CD1c-positive myeloid dendritic cell (primary cell): ENCODE results near the gene KLRC4.
"Not testable (repeated sequence)": the region's sequence is repeated elsewhere in the genome, so short reads cannot be mapped to it uniquely, and the experiment has no call there.

Experiments
- DNase-seq: peaks from one replicate; pipeline ENCODE4 v3.0.0-alpha.2; 2016; ENCODE audit errors: extremely low spot score

Gene KLRC4

GRCh38 chr12:10397296-10397695 is 12.3 kb downstream of the KLRC4 start:
- DNase-seq: no peak

DNA sequence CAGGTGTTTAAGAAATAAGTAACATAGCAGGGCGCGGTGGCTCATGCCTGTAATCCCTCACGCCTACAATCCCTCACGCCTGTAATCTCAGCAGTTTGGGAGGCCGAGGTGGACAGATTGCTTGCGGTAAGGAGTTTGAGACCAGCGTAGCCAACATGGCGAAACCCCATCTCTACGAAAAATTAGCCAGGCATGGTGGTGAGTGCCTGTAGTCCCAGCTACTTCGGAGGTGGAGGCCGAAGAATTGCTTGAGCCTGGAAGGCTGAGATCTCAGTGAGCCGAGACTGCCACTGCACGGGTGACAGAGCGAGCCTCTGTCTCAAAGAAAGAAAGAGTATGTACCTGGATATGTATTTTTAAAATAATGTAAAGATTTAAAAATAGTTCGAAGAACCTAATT is 13.4 kb downstream of the KLRC4 start:
- DNase-seq: not testable (repeated sequence)

DNA sequence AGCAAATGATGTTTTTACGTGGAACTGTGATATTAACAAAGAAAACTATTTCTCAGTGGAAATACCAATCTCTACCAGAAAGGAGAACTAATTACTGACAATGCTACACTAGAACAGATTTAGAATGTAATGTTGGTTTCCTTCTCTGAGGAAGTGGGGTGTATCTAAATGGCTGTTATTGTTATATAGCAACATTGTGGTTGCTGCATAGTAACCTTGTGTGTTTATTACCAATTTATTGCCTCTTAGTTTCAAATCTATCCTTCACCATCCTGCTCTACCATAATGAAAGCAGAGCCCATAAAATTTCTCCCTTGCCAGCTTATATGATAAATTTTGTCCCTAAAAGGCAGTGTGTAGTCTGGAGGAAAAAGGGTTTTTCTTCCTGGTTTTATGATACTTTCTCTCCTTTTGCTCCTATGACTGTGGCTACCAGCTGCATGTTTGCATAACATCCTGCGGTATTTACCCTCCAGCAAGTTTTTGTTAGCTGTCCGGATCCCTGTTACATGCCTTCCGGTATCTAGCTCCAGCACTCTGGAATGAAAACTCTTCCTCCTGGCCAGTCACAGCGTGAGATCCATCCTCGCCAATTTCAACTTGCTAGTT is 14.1 kb downstream of the KLRC4 start:
- DNase-seq: peak; percentile 79

DNA sequence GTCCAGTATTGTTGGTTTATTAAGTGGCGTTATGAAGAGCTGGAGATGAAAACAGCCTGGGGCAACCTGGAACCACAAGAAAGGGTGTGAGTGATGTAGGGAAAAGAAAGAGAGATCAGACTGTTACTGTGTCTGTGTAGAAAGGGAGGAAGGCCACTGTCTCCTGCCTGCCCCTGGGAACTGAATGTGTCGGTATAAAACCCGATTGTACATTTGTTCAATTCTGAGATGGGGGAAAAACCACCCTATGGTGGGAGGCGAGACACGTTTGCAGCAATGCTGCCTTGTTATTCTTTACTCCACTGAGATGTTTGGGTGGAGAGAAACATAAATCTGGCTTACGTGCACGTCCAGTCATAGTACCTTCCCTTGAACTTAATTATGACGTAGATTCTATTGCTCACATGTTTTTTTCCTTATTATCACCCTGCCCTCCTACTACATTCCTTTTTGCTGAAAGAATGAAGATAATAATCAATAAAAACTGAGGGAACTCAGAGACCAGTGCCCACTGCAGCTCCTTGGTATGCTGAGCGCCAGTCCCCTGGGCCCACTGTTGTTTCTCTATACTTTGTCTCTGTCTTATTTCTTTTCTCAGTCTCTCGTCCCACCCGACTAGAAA is 14.9 kb downstream of the KLRC4 start:
- not testable (repeated sequence) for DNase-seq

GRCh38 chr12:10393291-10393690 is 16.3 kb downstream of the KLRC4 start:
- DNase-seq: no peak

GRCh38 chr12:10392394-10392930 is 17.1 kb downstream of the KLRC4 start:
- peak; percentile 77 for DNase-seq

DNA sequence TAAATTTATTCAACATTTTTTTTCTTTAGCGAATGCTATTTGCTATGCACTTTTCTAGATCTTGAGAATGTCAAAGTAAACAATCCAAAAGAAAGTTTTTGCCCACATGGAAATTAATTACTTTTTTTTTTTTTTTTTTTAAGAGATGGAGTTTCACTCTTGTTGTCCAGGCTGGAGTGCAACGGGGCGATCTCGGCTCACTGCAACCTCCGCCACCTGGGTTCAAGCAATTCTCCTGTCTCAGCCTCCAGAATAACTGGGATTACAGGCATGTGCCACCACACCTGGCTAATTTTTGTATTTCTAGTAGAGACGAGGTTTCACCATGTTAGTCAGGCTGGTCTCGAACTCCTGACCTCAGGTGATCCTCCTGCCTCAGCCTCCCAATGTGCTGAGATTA is 18.6 kb downstream of the KLRC4 start:
- not testable (repeated sequence) for DNase-seq

GRCh38 chr12:10389904-10390303 is 19.7 kb downstream of the KLRC4 start, which contains the start of gene KLRK1:
TSS of gene KLRK1 (minus strand) at chr12:10390041. CDS start at chr12:10388810, 1,231 bp downstream.
- no peak for DNase-seq

- no peak for DNase-seq
These were observed 20.7 kb downstream of the KLRC4 start for GRCh38 chr12:10388624-10389413.

- not testable (repeated sequence) for DNase-seq
These were observed 22.1 kb downstream of the KLRC4 start for GRCh38 chr12:10387498-10387897.

GRCh38 chr12:10386857-10387256 is 22.7 kb downstream of the KLRC4 start:
- DNase-seq: no peak

GRCh38 chr12:10385166-10385613 is 24.4 kb downstream of the KLRC4 start:
- DNase-seq: no peak

DNA sequence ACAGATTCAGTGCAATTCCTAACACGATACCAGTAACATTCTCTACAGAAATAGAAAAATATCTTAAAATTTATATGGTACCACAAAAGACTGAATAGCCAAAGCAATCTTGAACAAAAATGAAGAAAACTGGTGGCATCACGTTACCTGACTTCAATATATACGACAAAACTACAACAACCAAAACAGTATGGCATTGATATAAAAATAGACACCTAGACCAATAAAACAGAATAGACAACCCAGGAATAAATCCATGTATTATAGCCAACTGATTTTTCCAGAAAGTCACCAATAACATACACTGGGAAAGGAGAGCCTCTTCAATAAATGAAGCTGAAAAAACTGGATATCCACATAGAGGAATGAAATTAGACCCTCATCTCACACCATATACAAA is 25.4 kb downstream of the KLRC4 start:
- no peak for DNase-seq

DNA sequence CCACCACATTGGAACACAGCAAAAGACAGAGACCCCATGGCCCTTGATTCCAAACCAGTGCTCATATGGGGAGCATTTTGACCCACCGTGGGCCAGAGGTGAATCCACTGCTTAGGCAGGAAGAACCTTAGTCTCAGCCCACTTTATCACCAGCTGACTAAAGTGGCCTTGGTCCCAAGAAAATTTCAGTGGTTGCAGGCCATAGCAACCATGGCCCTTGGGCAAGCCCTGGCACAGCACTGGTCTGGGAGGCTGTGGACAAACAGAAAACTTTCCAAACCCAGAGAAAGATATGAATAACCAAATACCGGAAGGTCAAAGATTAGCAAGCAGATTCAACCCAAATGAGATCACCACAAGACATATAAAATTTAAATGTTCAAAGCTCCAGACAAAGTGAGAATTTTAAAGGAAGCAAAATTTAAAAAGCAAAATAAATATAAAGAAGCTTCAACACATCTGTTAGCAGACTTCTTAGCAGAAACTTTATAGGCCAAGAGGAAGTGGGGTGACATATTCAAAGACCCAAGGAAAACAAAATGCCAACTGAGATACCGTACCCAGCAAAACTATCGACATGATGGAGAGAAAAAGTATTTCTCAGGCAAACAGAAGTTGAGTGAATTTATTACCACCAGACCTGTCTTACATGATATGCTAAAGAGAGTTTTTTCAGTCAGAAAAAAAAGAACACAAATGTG is 27.5 kb downstream of the KLRC4 start:
- DNase-seq: no peak

- not testable (repeated sequence) for DNase-seq
These were observed 30.8 kb downstream of the KLRC4 start for GRCh38 chr12:10378737-10379136.

DNA sequence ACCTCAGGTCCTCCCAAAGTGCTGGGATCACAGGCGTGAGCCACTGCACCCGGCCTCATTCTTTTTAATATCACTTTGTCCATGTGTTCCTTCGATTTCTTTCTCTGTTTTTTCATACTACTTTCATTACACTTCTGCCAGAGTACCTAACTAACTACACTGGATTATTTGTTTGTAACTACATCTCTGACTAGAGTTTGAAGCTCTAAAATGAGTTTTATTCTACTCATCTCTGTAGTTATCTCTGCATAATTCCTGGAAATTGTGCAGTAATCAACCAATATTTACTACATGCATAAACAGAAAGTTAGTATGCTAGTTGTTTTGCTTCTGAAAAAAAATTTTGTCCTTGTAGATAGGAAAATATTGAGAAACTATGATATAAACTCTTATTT is 34.9 kb downstream of the KLRC4 start:
- no peak for DNase-seq

DNA sequence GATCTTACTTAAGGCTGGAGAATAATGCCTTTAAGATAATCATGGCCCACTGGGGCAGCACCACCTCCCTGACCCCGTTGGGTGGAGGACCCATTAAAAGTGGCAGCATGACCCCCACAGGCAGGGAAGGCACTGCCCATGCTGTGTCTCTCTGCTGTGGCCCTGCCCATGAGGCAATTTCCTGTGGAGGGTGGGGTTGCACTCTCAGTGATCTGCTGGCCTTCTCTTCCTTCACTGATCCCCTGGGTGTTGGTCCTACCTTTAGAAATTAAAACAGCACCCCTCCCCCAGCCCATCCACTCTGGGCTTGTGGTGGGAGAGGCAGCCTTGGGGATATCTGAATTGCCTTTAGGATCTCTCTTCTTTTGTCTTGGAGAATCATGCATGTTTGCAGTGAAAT is 37.0 kb downstream of the KLRC4 start:
- no peak for DNase-seq

DNA sequence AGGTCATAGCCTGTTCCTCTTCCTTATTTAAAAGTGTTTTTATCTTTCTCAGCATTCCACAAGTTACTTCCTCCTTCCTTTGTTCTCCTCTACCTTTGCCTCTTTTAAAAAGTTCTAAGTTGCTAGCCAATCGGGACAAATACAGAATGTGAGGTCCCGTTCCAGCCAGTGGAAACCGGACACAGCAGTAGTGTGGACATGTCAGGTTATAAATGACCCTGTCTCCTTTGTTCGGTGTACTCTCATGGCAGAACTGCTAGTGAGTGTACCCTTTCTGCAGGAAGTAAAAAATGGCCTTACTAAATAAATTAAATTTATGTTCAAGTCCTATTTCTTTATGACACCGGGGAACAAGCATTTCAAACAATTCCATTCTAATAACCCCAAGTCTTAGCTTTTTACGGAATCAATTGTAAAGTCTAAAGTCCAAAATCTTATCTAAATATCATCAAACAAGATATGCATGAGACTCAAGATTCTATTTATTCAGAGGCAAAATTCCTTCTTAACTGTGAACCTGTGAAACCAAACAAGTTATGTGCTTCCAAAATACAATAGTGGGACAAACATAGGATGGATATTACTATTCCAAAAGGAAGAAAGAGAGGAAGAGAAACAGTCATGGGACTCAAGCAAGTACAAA is 37.5 kb downstream of the KLRC4 start:
- DNase-seq: not testable (repeated sequence)

GRCh38 chr12:10369557-10370415 is 39.8 kb downstream of the KLRC4 start:
- DNase-seq: no peak
